B cell (primary cell): Measurements from ENCODE around the gene INKA2. TPM values are rescaled to one million over a fixed set of nuclear protein-coding genes. Genes with fewer than 3 reads are reported as not detected.
A peak's percentile ranks its signal among the peaks of the same experiment; 100 is the strongest.

Source experiments
- ATAC-seq: fragments of 200-7000 bp; cut with Tn5 transposase; one replicate; pipeline ENCODE4 v1.10.0; 2021; ENCODE audit warnings: low read depth, mild to moderate bottlenecking, moderate number of reproducible peaks, moderate library complexity
- CTCF ChIA-PET: fragments of 350-600 bp; sonication (Branson Sonifier 250); formaldehyde crosslinking; loops from one replicate; lab custom pipeline; 2021; ENCODE audit warnings: antibody characterized with exemption, inconsistent platforms; lab: Charles Lee
- POLR2A ChIA-PET: fragments of 350-600 bp; sonication (Branson Sonifier 250); formaldehyde crosslinking; loops from one replicate; lab custom pipeline; 2021; ENCODE audit warnings: antibody characterized with exemption; lab: Charles Lee
- DNase-seq: peaks from one replicate; pipeline ENCODE4 v3.0.0; 2013
- H2AFZ ChIP-seq: 2 replicates; pipeline ENCODE4 v1.6.1; 2012; ENCODE audit warnings: mild to moderate bottlenecking, low read depth, low read length; ENCODE audit not compliant: insufficient read depth, poor library complexity, severe bottlenecking
- H3K27ac ChIP-seq, 2 donors: 1 replicate in 1 of 2; 2 replicates in 1 of 2; pipeline ENCODE4 v1.5.1; 2012 to 2013; ENCODE audit warnings: low read length in 2 of 2, mild to moderate bottlenecking in 2 of 2, moderate library complexity in 1 of 2
- H3K27me3 ChIP-seq, 4 experiments: fragments of 200-600 bp in 1 of 4; sonication (generic) in 1 of 4; replicated peaks in 1 of 4; 1 replicate in 2 of 4; 2 replicates in 2 of 4; pipeline versions ENCODE4 v1.6.1 to v1.7.0; 2013 to 2016; ENCODE audit warnings: low read length in 3 of 4, mild to moderate bottlenecking in 2 of 4, mixed read lengths in 1 of 4, moderate library complexity in 1 of 4; ENCODE audit not compliant: insufficient read depth in 4 of 4, control insufficient read depth in 3 of 4; ENCODE audit errors: control extremely low read depth in 1 of 4
- H3K36me3 ChIP-seq, 2 experiments: replicated peaks in 1 of 2; 1 replicate in 1 of 2; 2 replicates in 1 of 2; pipeline versions ENCODE4 v1.6.1 to v1.7.1; 2013; ENCODE audit warnings: low read length in 1 of 2; ENCODE audit not compliant: insufficient read depth in 2 of 2, control insufficient read depth in 1 of 2; ENCODE audit errors: control extremely low read depth in 1 of 2, extremely low read depth in 1 of 2
- H3K4me1 ChIP-seq, 2 donors: fragments of 200-600 bp in 1 of 2; sonication (generic) in 1 of 2; 1 replicate in 1 of 2; 2 replicates in 1 of 2; pipeline versions ENCODE4 v1.5.1 to v1.6.1; 2013 to 2017; ENCODE audit warnings: low read length in 2 of 2; ENCODE audit not compliant: control insufficient read depth in 2 of 2, insufficient read depth in 2 of 2
- H3K4me2 ChIP-seq: replicated peaks from 2 replicates; pipeline ENCODE3; 2012; ENCODE audit warnings: mild to moderate bottlenecking, low read depth, low read length; ENCODE audit not compliant: poor library complexity, severe bottlenecking
- H3K4me3 ChIP-seq, 5 experiments: fragments of 200-600 bp in 1 of 5; sonication (generic) in 1 of 5; 1 replicate in 3 of 5; 2 replicates in 2 of 5; pipeline versions ENCODE4 v1.5.1 to v1.7.0; 2011 to 2016; ENCODE audit warnings: low read length in 4 of 5, mild to moderate bottlenecking in 4 of 5, low read depth in 2 of 5, control low read depth in 1 of 5, moderate library complexity in 1 of 5; ENCODE audit not compliant: insufficient read depth in 1 of 5; ENCODE audit errors: control extremely low read depth in 1 of 5, extremely low read depth in 1 of 5
- H3K79me2 ChIP-seq: fragments of 200-600 bp; sonication (generic); one replicate; pipeline ENCODE4 v1.6.0; 2016; ENCODE audit warnings: low read length; ENCODE audit not compliant: control insufficient read depth, insufficient read depth
- H3K9ac ChIP-seq: fragments of 200-600 bp; sonication (generic); 2 replicates; pipeline ENCODE4 v1.6.1; 2017; ENCODE audit warnings: mild to moderate bottlenecking, low read length, moderate library complexity
- H3K9me3 ChIP-seq, 3 donors: one replicate each; pipeline versions ENCODE4 v1.6.1 to v1.7.1; 2013; ENCODE audit warnings: low read length in 2 of 3; ENCODE audit not compliant: control insufficient read depth in 2 of 3, insufficient read depth in 1 of 3; ENCODE audit errors: control extremely low read depth in 1 of 3
- H4K20me1 ChIP-seq: 2 replicates; pipeline ENCODE4 v1.6.0; 2012; ENCODE audit warnings: mild to moderate bottlenecking, low read length; ENCODE audit not compliant: insufficient read depth, control insufficient read depth, poor library complexity, severe bottlenecking
- H3K27ac Mint-ChIP-seq: one replicate; pipeline ENCODE4 v1.8.0; 2021; ENCODE audit warnings: mixed read lengths
- H3K27me3 Mint-ChIP-seq: one replicate; pipeline ENCODE4 v1.8.0; 2021; ENCODE audit warnings: mixed read lengths
- H3K4me1 Mint-ChIP-seq: one replicate; pipeline ENCODE4 v1.8.0; 2021; ENCODE audit warnings: mixed read lengths
- H3K4me3 Mint-ChIP-seq: one replicate; pipeline ENCODE4 v1.8.0; 2021; ENCODE audit warnings: mixed read lengths
- H3K9me3 Mint-ChIP-seq: one replicate; pipeline ENCODE4 v1.8.0; 2022; ENCODE audit warnings: mixed read lengths; ENCODE audit not compliant: insufficient read depth
- EZH2 ChIP-seq: IDR thresholded peaks from 2 replicates; pipeline ENCODE4 v1.6.1; 2012; ENCODE audit warnings: borderline replicate concordance, low read depth, mild to moderate bottlenecking, moderate library complexity, low read length; ENCODE audit not compliant: insufficient read depth, poor library complexity, severe bottlenecking
- WGBS: methylation state at CpG from one replicate; pipeline ENCODE4 v1.1.5; 2013; ENCODE audit warnings: missing lambda C conversion rate; ENCODE audit not compliant: insufficient coverage; 5-methylcytosine and 5-hydroxymethylcytosine counted together
- intact Hi-C: fragments of 100-400 bp; cut with micrococcal nuclease; formaldehyde crosslinking; loops from one replicate; pipeline ENCODE4 v1.10.0; 2022
- polyA plus RNA-seq: library from polyadenylated mRNA; depleted of rRNA; stranded (reverse); fragments of >200 nt; gene quantifications from 2 replicates; pipeline ENCODE4 v1.2.3, GENCODE V29; 2012
- total RNA-seq, 2 donors: library from RNA; stranded (reverse); fragments of 120-200 nt in 1 of 2; gene quantifications; 1 replicate in 1 of 2; 2 replicates in 1 of 2; pipeline versions ENCODE4 v1.2.3 to v1.2.4, GENCODE V29; 2013 to 2022
- TF ChIP-seq, protein P1 (sequence below): fragments of 200-600 bp; IDR thresholded peaks from one replicate; pipeline ENCODE4 v1.8.0; 2022; ENCODE audit warnings: antibody characterized with exemption, mild to moderate bottlenecking

INKA2 gene
- total and polyA plus RNA-seq, 2 donors (not counting 1 experiment from before 2014, with no cell fraction given) = 0.67 to 6.4 TPM

DNA sequence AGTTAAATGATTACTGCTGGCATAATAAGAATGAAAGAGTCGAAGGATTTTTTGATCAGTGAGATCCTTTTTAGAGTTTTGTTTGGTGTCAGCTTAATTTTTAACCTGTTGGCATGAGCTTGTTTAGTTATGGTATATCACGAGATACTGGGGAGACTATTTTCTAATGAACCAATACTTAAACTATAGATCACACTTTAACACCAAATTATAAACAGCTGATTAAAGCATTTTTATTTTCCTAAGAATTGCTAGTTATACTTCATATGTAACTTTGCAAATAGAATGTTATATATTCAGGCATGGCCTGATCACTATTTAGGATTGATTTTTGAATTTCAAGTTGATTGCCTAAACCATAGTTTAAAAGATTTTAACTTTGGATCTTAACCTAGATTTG, 22.5 kb upstream of the INKA2 start:
- intact Hi-C loops = loop anchor here (10.0 kb wide), 2 partner anchors 107 to 537 kb away; partner anchors contain the start of gene CHI3L2

DNA sequence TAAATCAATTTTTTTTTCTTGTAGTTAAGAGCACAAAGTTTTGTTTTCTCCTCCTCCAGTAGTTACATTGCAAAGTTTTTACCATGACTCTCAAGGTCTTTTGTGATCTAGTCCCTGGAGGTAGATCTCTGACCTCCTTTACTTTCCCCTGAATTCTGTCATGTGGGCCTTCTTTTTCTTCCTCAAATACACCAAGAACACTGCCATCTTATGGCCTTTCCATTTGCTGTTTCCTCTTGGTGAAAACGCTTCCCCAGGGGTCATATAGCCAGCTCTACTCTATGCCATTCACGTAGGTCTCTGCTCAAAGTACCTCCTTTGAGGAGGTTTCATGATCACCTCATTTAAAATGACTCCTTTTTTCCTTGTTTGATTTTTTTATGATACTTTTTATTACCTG, 19.2 kb upstream of the INKA2 start:
- Histone ChIP-seq H3K79me2 (peaks cover 37% of the 10 kb centered on the region), H3K4me2 (no peak overlapping the region), H3K27me3 (no peaks in the 10 kb centered on the region), H2AFZ (no peak overlapping the region), H3K9ac (no peak overlapping the region), H4K20me1 (peaks cover 6% of the 10 kb centered on the region), H3K4me1 (peaks cover 14 to 16% of the 10 kb centered on the region in 2 donors), H3K27ac (no peak overlapping the region), H3K9me3 (no peaks in the 10 kb centered on the region), H3K36me3 (peaks cover 16 to 51% of the 10 kb centered on the region in 2 experiments), H3K4me3 (no peak overlapping the region)
- peaks cover 31% of the 10 kb centered on the region for H3K4me1 Mint-ChIP-seq
- no peak for DNase-seq
- no peaks in the 10 kb centered on the region for H3K9me3 Mint-ChIP-seq
- 67% methylated on average over 1 of the region's 2 CpGs for WGBS
- ChIA-PET CTCF (interaction anchor here (1.7 to 8.1 kb wide), 2 partner anchors 44 to 277 kb away, joined by 5 to 102 read pairs; no protein-coding TSS in a partner anchor), POLR2A (no interaction called here)
- no peak for ATAC-seq
- intact Hi-C loops = no loop called here
- no peak overlapping the region for H3K27ac Mint-ChIP-seq
- no peak for TF ChIP-seq EZH2
- TF ChIP-seq, protein P1, sequence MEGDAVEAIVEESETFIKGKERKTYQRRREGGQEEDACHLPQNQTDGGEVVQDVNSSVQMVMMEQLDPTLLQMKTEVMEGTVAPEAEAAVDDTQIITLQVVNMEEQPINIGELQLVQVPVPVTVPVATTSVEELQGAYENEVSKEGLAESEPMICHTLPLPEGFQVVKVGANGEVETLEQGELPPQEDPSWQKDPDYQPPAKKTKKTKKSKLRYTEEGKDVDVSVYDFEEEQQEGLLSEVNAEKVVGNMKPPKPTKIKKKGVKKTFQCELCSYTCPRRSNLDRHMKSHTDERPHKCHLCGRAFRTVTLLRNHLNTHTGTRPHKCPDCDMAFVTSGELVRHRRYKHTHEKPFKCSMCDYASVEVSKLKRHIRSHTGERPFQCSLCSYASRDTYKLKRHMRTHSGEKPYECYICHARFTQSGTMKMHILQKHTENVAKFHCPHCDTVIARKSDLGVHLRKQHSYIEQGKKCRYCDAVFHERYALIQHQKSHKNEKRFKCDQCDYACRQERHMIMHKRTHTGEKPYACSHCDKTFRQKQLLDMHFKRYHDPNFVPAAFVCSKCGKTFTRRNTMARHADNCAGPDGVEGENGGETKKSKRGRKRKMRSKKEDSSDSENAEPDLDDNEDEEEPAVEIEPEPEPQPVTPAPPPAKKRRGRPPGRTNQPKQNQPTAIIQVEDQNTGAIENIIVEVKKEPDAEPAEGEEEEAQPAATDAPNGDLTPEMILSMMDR = no peak
- no peaks in the 10 kb centered on the region for H3K27me3 Mint-ChIP-seq
- peak overlapping the region; percentile 37 for H3K4me3 Mint-ChIP-seq

More for the DNA sequence above, 22.5 kb upstream of the INKA2 start:
- DNase-seq = no peak
- Histone ChIP-seq H3K27ac (no peak overlapping the region), H3K4me1 (peaks cover under 1 to 6% of the 10 kb centered on the region in 2 donors), H3K27me3 (no peaks in the 10 kb centered on the region), H3K36me3 (peaks cover 31 to 77% of the 10 kb centered on the region in 2 experiments), H4K20me1 (peaks cover 6% of the 10 kb centered on the region), H3K79me2 (peaks cover 14% of the 10 kb centered on the region), H3K4me2 (no peak overlapping the region), H3K9me3 (no peaks in the 10 kb centered on the region), H3K4me3 (no peak overlapping the region), H2AFZ (no peak overlapping the region), H3K9ac (no peak overlapping the region)
- no CpG with 5 or more reads among the region's 2 CpGs for WGBS
- POLR2A ChIA-PET = interaction anchor here (0.6 kb wide), 1 partner anchor 1362 kb away, joined by 5 read pairs; no protein-coding TSS in a partner anchor
- Mint-ChIP-seq H3K4me1 (peaks cover 9% of the 10 kb centered on the region), H3K27ac (no peak overlapping the region), H3K4me3 (no peak overlapping the region), H3K9me3 (no peaks in the 10 kb centered on the region), H3K27me3 (no peaks in the 10 kb centered on the region)
- ATAC-seq = no peak
- CTCF ChIA-PET = interaction anchor here (3.1 kb wide), 2 partner anchors 46 to 254 kb away, joined by 16 to 17 read pairs; no protein-coding TSS in a partner anchor
- TF ChIP-seq, protein P1 = no peak
- no peak for TF ChIP-seq EZH2
